Astrocyte (in vitro differentiated cells and primary cell): ENCODE results near the gene MET.
"Not testable (repeated sequence)": the region's sequence is repeated elsewhere in the genome, so short reads cannot be mapped to it uniquely, and the experiment has no call there.

Experiments
- CTCF ChIP-seq: IDR thresholded peaks from 2 replicates; pipeline ENCODE4 v1.5.1; 2011; ENCODE audit warnings: low read depth, mild to moderate bottlenecking, inconsistent platforms, low read length, moderate library complexity; ENCODE audit not compliant: insufficient read depth
- EZH2 ChIP-seq: IDR thresholded peaks from 2 replicates; pipeline ENCODE4 v1.6.1; 2012; ENCODE audit warnings: mild to moderate bottlenecking, low read length, inconsistent platforms; ENCODE audit not compliant: insufficient read depth

GRCh38 chr7:116659248-116659647 is 12.7 kb upstream of the MET start:
- not testable (repeated sequence) for TF ChIP-seq CTCF, EZH2
